Testis (tissue), 3 donors: Measurements from ENCODE around the gene GLG1. TPM values are rescaled to one million over a fixed set of nuclear protein-coding genes. Genes with fewer than 3 reads are reported as not detected.

Experiments used
- DNase-seq: peaks from one replicate; pipeline ENCODE4 v3.0.0-alpha.2; 2019
- H3K27ac ChIP-seq, 2 donors: fragments of 200-600 bp; sonication (generic); one replicate each; pipeline ENCODE4 v1.5.1; 2019
- H3K27me3 ChIP-seq: fragments of 200-600 bp; sonication (generic); one replicate; pipeline ENCODE4 v1.5.1; 2019
- H3K36me3 ChIP-seq: fragments of 200-600 bp; sonication (generic); one replicate; pipeline ENCODE4 v1.5.1; 2017; ENCODE audit warnings: low read depth; ENCODE audit errors: missing control alignments
- H3K4me1 ChIP-seq: fragments of 200-600 bp; sonication (generic); one replicate; pipeline ENCODE4 v1.5.1; 2019
- H3K4me3 ChIP-seq, 2 donors: fragments of 200-600 bp; sonication (generic); one replicate each; pipeline ENCODE4 v1.5.1; 2017 to 2019
- H3K9me3 ChIP-seq: fragments of 200-600 bp; sonication (generic); one replicate; pipeline ENCODE4 v1.5.1; 2017
- CTCF ChIP-seq, 3 experiments: fragments of 450-650 bp in 2 of 3; fragments of 200-600 bp in 1 of 3; sonication (generic) in 1 of 3; IDR thresholded peaks; one replicate each; pipeline ENCODE4 v1.5.1; 2016 to 2019; ENCODE audit warnings: antibody characterized with exemption in 3 of 3, mild to moderate bottlenecking in 2 of 3, moderate library complexity in 1 of 3
- POLR2A ChIP-seq: fragments of 450-650 bp; IDR thresholded peaks from one replicate; pipeline ENCODE4 v1.6.1; 2017; ENCODE audit warnings: antibody characterized with exemption, mild to moderate bottlenecking, moderate library complexity
- WGBS, 2 donors: methylation state at CpG; one replicate each; pipeline ENCODE4 v1.1.5; 2018; 5-methylcytosine and 5-hydroxymethylcytosine counted together
- intact Hi-C: fragments of 100-400 bp; cut with DNase I; formaldehyde crosslinking; loops from one replicate; pipeline ENCODE4 v1.15.1; 2023; ENCODE audit warnings: low total_unique reads
- polyA plus RNA-seq: library from polyadenylated mRNA; stranded (reverse); fragments of 350-450 nt; fragmentation: Illumina TruSeq; extraction: RNeasy Lipid Tissue Mini Kit (QIAGEN cat#74804); gene quantifications from one replicate; pipeline ENCODE4 v1.2.3, GENCODE V29; 2014; ENCODE audit warnings: low read depth, low replicate concordance; ENCODE audit not compliant: insufficient read depth
- total RNA-seq, 2 donors: library from RNA; depleted of rRNA; stranded (reverse); fragments of >200 nt; gene quantifications; one replicate each; pipeline ENCODE4 v1.2.3, GENCODE V29; 2016

Gene GLG1
- total and polyA plus RNA-seq, 3 donors from 2014 or later, result 151 to 268 (median 206) TPM

- no peaks in the 10 kb centered on the region for H3K9me3 ChIP-seq
- WGBS, 2 donors, result 86 to 87% methylated on average over 9 of the region's 9 CpGs
- intact Hi-C loops, result no loop called here
- H3K36me3 ChIP-seq, result no peaks in the 10 kb centered on the region
- H3K4me1 ChIP-seq, result no peaks in the 10 kb centered on the region
- H3K4me3 ChIP-seq, result no peak overlapping the region
- no peak for DNase-seq
- TF ChIP-seq CTCF (IDR thresholded peaks at IDR 0.05) (no peak), POLR2A (no peak)
- H3K27ac ChIP-seq, result no peak overlapping the region
- no peaks in the 10 kb centered on the region for H3K27me3 ChIP-seq
Measured at GRCh38 chr16:74511961-74512360, 95.0 kb downstream of the GLG1 start.

DNA sequence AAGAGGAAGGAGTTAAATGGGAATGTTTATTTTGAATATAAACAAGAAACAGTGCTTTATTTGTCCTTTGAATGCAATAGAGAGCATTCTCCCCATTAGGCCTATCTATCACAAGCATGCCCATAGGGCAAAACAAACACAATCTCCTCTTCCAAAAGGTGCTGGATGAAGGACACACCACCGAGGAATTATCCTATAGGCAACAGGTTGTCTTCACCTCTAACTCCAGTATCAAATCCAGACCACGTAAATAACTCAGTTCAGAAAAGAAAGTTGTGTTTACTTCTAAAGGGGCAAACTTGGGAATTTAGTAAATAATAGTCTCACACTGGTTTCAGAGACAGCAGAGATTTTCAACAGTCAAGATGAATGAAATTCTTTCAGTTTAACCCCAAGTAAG is 101.9 kb downstream of the GLG1 start:
- no peak for TF ChIP-seq POLR2A
- TF ChIP-seq CTCF (IDR thresholded peaks at IDR 0.05), result no peak
- intact Hi-C loops, result no loop called here

DNA sequence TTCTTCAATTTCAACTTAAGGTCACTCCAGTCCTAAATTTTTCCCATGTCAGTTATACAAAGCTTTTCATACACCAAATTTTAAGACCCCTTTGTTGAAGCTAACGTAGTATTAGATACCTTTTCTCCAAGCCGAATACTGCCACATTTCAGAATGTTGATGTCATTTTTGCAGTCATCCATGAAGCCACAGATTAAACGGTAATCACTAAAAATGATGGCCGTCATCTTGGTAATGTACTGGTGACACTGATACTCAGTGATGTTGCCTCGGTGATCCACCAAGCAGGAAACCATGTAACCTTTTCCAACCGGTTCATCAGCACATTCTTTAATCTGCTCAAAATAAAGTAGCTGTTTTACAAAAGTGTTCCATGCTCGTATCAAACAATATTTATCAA is 103.5 kb downstream of the GLG1 start:
- Histone ChIP-seq H3K27ac (no peak overlapping the region), H3K4me3 (no peak overlapping the region), H3K4me1 (no peaks in the 10 kb centered on the region), H3K27me3 (no peaks in the 10 kb centered on the region), H3K36me3 (no peaks in the 10 kb centered on the region), H3K9me3 (no peaks in the 10 kb centered on the region)
- intact Hi-C loops, result no loop called here
- no peak for DNase-seq
- TF ChIP-seq CTCF (IDR thresholded peaks at IDR 0.05), result no peak
- TF ChIP-seq POLR2A, result no peak
- 76 to 79% methylated on average over 7 of the region's 7 CpGs for WGBS, 2 donors

More for the DNA sequence above, 101.9 kb downstream of the GLG1 start:
- H3K9me3 ChIP-seq, result no peaks in the 10 kb centered on the region
- no peak for DNase-seq
- no peak overlapping the region for H3K27ac ChIP-seq
- no peak overlapping the region for H3K4me3 ChIP-seq
- no peaks in the 10 kb centered on the region for H3K27me3 ChIP-seq
- H3K4me1 ChIP-seq, result no peaks in the 10 kb centered on the region
- WGBS, 2 donors, result 76 to 90% methylated on average over 2 of the region's 2 CpGs
- no peaks in the 10 kb centered on the region for H3K36me3 ChIP-seq

DNA sequence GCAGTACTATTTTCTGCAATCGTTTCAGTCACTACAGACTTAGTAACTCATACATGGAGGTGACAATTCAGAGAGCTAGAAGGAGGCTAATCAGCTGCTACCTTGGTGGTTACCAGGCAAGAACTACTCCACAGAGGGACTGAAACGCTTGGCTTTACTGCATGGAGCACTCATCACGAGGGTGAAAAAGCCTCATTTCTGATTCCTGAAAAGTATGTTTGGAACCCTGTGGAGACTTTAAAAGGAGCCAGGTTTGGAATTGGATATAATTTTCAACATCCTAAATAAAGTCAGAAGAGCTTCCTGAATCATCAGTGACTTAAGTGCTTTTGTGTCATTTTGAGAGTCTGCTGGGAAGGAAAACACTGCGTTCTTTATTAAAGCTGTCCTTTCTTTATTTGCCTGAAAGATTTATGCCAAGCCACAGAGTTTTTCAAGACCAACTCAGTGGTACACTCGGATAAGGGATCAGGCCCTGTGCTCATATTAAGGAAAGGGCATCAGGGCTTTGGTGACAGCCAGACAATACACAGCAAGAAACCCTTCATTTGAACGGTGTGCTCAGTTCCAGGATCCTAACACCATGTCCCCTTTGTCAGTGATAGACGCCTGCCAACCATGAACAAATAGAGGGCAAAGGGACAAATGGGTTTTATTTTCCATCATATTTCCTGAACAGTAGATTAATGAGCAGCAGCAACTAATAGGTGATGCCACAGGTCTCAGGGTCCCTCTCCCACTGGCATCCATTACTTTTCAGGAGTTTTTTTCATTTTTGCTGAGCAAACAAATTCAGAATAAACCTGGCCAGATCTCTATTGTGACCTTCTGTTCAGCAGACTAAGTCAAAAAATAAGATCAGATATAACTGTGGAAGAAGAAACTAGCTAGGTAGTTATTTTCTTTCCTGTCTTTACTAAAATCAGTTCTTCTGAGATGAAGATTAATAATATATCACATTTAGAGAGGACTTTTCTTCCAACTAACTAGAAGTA is 105.1 kb downstream of the GLG1 start:
- H3K27me3 ChIP-seq, result no peaks in the 10 kb centered on the region
- no peaks in the 10 kb centered on the region for H3K9me3 ChIP-seq
- TF ChIP-seq POLR2A, result no peak
- TF ChIP-seq CTCF (IDR thresholded peaks at IDR 0.05), result no peak
- intact Hi-C loops, result no loop called here
- WGBS, 2 donors, result 58 to 72% methylated on average over 7 of the region's 7 CpGs
- no peak overlapping the region for H3K4me3 ChIP-seq
- DNase-seq, result no peak
- no peaks in the 10 kb centered on the region for H3K4me1 ChIP-seq
- H3K27ac ChIP-seq, result no peak overlapping the region
- H3K36me3 ChIP-seq, result no peaks in the 10 kb centered on the region
